SH-SY5Y (cell line): Measurements from ENCODE around the gene TFPT.

Experiments
- GATA2 ChIP-seq: IDR thresholded peaks from 2 replicates; pipeline ENCODE4 v1.6.1; 2011; ENCODE audit warnings: mild to moderate bottlenecking, low read depth, low read length
- GATA3 ChIP-seq: IDR thresholded peaks from 2 replicates; pipeline ENCODE4 v1.6.1; 2011; ENCODE audit warnings: low read depth, mild to moderate bottlenecking, low read length, moderate library complexity

- TF ChIP-seq GATA3 (no peak), GATA2 (no peak)
Measured at GRCh38 chr19:54069470-54069869, 46.0 kb downstream of the TFPT start.
